ENCODE data around the gene NSFL1C. TPM values are rescaled to one million over a fixed set of nuclear protein-coding genes. Genes with fewer than 3 reads are reported as not detected.

NSFL1C gene
- total and polyA plus RNA-seq, 9 of the 15 experiments (the other 6 are each of a cell fraction or from before 2014, with no cell fraction given), result 20.8 to 119 (median 47.0) TPM

DNA sequence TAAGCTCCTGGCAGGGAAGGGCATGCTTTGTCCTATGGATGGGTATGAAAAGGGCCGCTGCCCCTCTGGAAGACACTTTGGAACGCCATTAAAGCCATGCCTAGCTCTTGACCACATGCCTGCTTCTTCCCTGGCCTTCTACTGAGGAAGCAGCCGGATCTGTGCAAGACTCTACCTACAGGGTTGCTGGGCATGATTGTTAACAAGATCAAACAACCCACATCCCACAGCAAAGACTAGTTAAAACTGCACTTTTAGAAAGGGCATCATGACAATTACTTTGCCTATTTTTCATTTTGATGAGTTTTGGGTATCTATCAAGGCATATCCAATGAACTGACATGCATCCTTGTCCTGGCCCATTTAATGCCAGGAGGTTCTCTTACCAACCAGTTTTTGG lies 25.5 kb downstream of the NSFL1C start:
- intact Hi-C loops (cut with micrococcal nuclease), result loop anchor here (2.0 kb wide), 1 partner anchor 28 kb away; no protein-coding TSS in a partner anchor
- H3K36me3 ChIP-seq (ENCODE audit: control insufficient read depth, insufficient read depth, low read length), result peaks cover 50% of the 10 kb centered on the region; the same call in 2 of the 3 replicates
- H3K4me2 ChIP-seq (ENCODE audit: insufficient read depth, low read length), result no peak overlapping the region
- H3K9ac ChIP-seq (ENCODE audit: insufficient read depth in 1 of 2, low read depth in 2 of 2, low read length in 2 of 2), result no peak overlapping the region
- ChIA-PET POLR2A (interaction anchor here (1.0 kb wide), 2 partner anchors 25 to 59 kb away, joined by 3 read pairs; no protein-coding TSS in a partner anchor), CTCF (ENCODE audit: low intra/inter-chr PET ratio) (no interaction called here)
- FAIRE-seq, result no peak
- no peaks in the 10 kb centered on the region for H3K4me1 ChIP-seq (replicated peaks in 1 of 2; ENCODE audit: control insufficient read depth in 2 of 2, insufficient read depth in 2 of 2, low read length in 2 of 2)
- TF ChIP-seq PURB (CRISPR knock-in tag; IDR thresholded peaks at IDR 0.05; ENCODE audit: low read depth) (no peak), ZNF830 (CRISPR knock-in tag; IDR thresholded peaks at IDR 0.05) (no peak), CCNT2 (IDR thresholded peaks at IDR 0.05; ENCODE audit: borderline replicate concordance, extremely low read depth, insufficient read length, low read depth, low read length) (no peak), NR1H2 (CRISPR knock-in tag; IDR thresholded peaks at IDR 0.05) (no peak), ZNF134 (CRISPR knock-in tag; conservative IDR thresholded peaks at IDR 0.05) (no peak), ARID2 (IDR thresholded peaks at IDR 0.05) (no peak), ZNF41 (CRISPR knock-in tag; conservative IDR thresholded peaks at IDR 0.05) (no peak), ZFP36 (IDR thresholded peaks at IDR 0.05; ENCODE audit: low read depth, low read length, partially characterized antibody) (no peak), NR2C1 (IDR thresholded peaks at IDR 0.05) (no peak), NR2C1 (tag; IDR thresholded peaks at IDR 0.05) (no peak)
- TF ChIP-seq, protein P1, sequence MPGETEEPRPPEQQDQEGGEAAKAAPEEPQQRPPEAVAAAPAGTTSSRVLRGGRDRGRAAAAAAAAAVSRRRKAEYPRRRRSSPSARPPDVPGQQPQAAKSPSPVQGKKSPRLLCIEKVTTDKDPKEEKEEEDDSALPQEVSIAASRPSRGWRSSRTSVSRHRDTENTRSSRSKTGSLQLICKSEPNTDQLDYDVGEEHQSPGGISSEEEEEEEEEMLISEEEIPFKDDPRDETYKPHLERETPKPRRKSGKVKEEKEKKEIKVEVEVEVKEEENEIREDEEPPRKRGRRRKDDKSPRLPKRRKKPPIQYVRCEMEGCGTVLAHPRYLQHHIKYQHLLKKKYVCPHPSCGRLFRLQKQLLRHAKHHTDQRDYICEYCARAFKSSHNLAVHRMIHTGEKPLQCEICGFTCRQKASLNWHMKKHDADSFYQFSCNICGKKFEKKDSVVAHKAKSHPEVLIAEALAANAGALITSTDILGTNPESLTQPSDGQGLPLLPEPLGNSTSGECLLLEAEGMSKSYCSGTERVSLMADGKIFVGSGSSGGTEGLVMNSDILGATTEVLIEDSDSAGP (CRISPR knock-in tag; IDR thresholded peaks at IDR 0.05), result no peak
- TF ChIP-seq, protein P2, sequence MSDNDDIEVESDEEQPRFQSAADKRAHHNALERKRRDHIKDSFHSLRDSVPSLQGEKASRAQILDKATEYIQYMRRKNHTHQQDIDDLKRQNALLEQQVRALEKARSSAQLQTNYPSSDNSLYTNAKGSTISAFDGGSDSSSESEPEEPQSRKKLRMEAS (CRISPR knock-in tag; IDR thresholded peaks at IDR 0.05), result no peak
- TF ChIP-seq, protein P3, sequence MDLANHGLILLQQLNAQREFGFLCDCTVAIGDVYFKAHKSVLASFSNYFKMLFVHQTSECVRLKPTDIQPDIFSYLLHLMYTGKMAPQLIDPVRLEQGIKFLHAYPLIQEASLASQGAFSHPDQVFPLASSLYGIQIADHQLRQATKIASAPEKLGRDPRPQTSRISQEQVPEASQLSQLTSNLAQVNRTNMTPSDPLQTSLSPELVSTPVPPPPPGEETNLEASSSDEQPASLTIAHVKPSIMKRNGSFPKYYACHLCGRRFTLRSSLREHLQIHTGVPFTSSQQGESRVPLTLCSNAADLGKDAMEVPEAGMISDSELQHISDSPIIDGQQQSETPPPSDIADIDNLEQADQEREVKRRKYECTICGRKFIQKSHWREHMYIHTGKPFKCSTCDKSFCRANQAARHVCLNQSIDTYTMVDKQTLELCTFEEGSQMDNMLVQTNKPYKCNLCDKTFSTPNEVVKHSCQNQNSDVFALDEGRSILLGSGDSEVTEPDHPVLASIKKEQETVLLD (IDR thresholded peaks at IDR 0.05), result no peak
- TF ChIP-seq, protein P4, sequence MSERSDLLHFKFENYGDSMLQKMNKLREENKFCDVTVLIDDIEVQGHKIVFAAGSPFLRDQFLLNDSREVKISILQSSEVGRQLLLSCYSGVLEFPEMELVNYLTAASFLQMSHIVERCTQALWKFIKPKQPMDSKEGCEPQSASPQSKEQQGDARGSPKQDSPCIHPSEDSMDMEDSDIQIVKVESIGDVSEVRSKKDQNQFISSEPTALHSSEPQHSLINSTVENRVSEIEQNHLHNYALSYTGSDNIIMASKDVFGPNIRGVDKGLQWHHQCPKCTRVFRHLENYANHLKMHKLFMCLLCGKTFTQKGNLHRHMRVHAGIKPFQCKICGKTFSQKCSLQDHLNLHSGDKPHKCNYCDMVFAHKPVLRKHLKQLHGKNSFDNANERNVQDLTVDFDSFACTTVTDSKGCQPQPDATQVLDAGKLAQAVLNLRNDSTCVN (CRISPR knock-in tag; IDR thresholded peaks at IDR 0.05), result no peak
- no peak overlapping the region for H3K4me3 ChIP-seq
- no peaks in the 10 kb centered on the region for H3K9me3 ChIP-seq (replicated peaks; ENCODE audit: control insufficient read depth, insufficient read depth, low read depth, low read length)
- 96% methylated on average over 3 of the region's 3 CpGs for WGBS (ENCODE audit: insufficient coverage, low coverage, missing lambda C conversion rate)
- ATAC-seq, result no peak
- no peak for DNase-seq (ENCODE audit: extremely low read depth in 1 of 4, low spot score in 3 of 4)
- in situ Hi-C loops (cut with MboI), result no loop called here
- no peaks in the 10 kb centered on the region for H4K20me1 ChIP-seq (replicated peaks; ENCODE audit: control insufficient read depth, insufficient read depth, low read length)
- no peaks in the 10 kb centered on the region for H3K79me2 ChIP-seq (ENCODE audit: control insufficient read depth, insufficient read depth, low read length)
- H3K9me1 ChIP-seq (ENCODE audit: control insufficient read depth, insufficient read depth, low read length), result no peaks in the 10 kb centered on the region
- no peaks in the 10 kb centered on the region for H3K27me3 ChIP-seq (ENCODE audit: control insufficient read depth in 2 of 2, insufficient read depth in 2 of 2, low read length in 2 of 2)
- H3K27ac ChIP-seq (ENCODE audit: extremely low read depth, low read depth, low read length), result no peak overlapping the region
- no peak overlapping the region for H2AFZ ChIP-seq (ENCODE audit: low read depth, low read length)
- no TSS peak for BruUV-seq (replicated peaks)
